ENCODE measurements around the gene ZNF607.
"Not testable (repeated sequence)": the region's sequence is repeated elsewhere in the genome, so short reads cannot be mapped to it uniquely, and the experiment has no call there.

The ZNF607 gene

DNA sequence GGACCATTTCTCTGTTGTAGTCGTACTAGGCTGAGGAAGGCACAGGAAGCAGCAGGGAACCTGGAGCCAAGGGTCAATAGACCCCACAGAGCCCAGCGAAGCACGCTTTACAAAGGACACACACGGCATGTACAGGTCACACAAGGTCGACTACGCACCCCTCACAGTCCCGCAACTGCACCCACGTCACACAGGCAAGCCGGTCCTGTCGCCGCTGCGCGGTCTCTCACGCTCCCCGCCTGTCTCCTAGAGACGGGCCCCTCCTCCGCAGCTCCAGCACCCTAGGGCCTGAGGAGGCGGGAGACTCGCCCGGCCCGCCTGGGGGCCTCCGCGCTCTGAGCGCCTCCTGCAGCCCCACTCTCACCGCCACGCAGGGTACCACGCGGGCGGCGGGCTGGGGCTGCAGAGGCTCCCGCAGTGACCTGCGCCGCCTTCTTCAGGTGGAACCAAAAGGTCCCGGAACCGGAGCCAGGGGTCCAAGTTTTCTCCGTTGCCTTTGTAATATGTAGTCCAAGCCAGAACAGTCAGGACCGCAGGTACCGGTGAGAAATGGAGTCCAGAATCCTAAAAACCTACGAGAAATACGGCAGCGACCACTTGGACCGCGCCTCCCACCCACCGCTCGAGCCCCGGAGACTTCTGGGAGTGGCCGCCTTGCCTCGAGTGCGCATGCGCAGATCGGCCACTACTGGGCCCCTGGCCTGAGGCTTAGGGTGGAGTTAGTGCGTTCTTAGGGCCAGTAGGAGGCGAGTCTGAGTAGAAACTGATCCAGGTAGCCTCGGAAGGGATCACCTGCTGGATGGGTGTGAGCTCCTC lies at the start of gene ZNF607:
TSS of gene ZNF607 (minus strand) at position 651 of the 816 bp plus-strand sequence. CDS start 8,143 bp downstream, outside the sequence.
- DNase-seq (ENCODE audit: low read depth): peak; percentile 79

DNA sequence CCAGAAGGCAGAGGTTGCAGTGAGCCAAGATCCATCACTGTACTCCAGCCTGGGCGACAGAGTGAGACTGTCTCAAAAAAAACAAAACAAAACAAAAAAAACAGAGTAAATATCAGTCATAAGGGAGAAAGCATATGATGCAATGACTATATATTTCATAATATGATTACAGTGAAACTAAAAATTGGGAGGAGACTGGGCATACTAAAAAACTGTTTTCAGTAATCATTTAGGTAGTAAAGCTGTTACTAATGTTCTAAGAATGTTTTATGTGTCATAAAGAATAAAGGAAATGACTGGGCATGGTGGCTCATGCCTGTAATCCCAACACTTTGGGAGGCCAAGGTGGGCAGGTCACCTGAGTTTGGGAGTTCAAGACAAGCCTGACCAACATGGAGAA lies 43.9 kb upstream of the ZNF607 start:
- DNase-seq (ENCODE audit: low read depth): no peak

DNA sequence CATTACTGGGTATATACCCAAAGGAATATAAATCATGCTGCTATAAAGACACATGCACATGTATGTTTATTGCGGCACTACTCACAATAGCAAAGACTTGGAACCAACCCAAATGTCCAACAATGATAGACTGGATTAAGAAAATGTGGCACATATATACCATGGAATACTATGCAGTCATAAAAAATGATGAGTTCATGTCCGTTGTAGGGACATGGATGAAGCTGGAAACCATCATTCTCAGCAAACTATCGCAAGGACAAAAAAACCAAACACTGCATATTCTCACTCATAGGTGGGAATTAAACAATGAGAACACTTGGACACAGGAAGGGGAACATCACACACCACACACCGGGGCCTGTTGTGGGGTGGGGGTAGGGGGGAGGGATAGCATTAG lies 38.1 kb upstream of the ZNF607 start:
- not testable (repeated sequence) for DNase-seq (ENCODE audit: low read depth)

DNA sequence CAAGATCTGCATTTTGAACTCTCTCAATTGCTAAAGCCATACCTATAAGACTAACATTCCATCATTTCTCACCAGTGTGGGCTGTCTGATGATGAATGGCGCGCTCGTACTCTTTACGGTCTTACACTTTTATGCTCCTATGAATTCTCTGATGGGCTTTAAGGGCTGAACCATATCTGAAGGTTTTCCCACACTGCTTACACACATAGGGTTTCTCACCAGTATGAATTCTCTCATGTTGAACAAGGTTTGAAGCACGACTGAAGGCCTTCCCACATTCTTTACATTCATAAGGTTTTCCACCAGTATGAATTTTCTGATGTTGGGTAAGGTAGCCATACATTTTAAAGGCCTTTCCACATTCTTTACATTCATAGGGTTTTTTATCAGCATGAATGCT lies 18.8 kb upstream of the ZNF607 start:
- no peak for DNase-seq (ENCODE audit: low read depth)

DNA sequence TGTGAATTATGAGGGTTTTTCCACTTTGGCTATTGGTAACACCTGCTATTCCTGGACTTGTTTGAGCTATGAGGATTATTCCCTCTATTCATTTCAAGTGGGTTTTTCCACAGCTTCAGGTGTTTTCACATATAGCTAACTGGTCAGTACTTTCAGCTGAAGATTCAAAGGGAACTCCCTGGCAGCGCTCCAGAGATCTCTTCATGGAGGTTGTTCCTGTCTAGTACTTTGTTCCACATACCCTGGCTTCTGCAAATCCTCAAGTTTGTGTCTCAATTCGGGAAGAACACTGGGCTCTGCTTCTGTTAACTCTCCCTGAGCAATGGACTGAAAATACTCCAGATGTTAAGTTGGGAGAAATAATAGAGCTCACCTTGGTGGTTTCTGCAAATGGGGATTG lies 5.6 kb upstream of the ZNF607 start:
- DNase-seq (ENCODE audit: low read depth): no peak

DNA sequence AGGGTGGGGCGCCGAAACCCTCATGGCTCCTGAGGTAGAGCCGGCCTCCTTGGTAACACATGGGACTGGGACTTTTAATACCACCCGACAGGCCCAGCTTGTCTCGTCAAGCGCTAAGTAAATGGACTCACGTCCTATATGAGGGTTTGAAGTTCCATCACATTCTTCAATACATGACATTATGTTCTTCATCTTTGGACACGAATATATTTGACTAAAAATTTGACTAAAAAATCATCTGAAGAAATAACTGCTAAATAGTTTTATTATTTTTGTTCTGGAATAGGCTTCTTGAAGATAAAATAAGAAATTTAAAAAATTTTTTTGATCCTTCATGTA lies 335 bp upstream of the ZNF607 start:
- no peak for DNase-seq (ENCODE audit: low read depth)

DNA sequence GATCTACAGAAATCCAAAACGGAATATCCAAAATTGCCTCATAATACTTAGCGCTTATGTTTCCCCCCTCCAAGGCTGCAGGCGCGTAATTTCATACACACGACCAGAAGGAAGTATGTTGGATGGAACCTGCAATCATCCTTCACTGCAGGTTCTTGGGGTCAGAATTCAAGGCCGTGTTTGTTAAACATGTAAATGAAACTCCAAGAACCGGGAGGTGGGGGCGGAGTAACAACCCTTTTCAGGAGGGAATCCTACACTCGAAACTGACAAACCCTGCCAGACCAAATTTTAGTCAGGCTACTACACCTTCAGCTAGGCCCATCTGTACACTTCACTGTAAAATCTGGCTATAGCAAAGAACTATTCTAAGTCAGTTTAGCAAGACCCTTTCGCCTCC lies 1.3 kb downstream of the ZNF607 start:
- DNase-seq (ENCODE audit: low read depth): no peak

DNA sequence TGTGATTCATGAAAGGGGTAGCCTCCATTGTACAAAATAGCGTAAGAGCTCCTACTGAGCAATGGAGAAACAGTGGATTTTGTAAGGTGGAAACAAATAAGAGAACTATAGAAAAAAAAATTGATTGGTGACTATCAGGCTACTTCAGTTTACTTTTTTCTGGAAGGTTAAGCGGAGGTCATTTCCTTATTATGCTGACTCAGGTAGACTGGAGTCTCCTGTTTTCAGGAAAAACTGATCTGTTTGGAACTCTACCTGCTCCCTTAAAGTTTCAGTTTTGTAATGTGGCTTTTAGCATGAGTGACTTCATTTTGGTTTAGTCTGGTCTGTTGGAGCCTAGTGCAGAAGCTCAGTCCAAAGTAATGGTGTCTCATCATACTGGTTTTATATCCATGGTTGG lies 3.4 kb downstream of the ZNF607 start:
- no peak for DNase-seq (ENCODE audit: low read depth)

DNA sequence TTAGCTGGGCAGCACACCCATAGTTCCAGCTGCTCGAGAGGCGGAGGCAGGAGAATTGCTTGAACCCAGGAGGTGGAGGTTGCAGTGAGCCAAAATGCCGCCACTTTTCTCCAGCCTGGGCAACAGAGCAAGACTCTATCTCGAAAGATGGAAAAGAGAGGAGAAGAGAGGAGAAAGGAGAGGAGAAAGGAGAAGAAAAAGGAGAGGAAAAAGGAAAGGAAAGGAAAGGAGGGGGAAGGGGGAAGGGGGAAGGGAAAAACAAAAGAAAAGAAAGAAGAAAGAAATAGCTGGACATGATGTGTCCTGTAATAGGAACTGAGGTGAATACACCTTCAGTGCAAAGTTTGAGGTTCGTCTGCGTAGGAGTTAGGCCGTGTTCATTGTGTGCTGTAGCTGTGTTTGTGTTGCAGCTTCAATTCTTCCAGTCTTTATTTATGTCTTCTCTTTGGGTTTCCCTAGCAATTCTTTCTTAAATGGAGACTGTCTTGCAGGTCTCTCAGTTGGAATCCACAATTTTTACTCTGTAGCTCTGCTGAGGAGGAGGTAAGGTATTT lies 13.4 kb downstream of the ZNF607 start:
- no peak for DNase-seq (ENCODE audit: low read depth)

DNA sequence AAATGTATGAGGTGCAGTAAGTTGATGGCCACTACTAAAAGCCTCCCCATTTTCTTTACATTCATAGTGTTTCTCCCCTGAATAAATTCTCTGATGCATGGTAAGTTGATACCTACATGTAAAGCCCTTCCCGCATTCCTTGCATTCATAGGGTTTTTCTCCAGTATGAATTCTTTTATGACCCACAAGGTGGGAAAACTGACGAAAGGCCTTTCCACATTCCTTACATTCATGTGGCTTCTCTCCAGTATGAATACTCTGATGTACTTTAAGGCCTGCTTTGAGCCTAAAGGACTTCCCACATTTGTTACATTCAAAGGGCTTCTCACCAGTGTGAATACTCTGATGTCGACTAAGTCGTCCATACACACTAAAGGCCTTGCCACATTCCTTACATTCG lies 20.5 kb downstream of the ZNF607 start:
- no peak for DNase-seq (ENCODE audit: low read depth)

DNA sequence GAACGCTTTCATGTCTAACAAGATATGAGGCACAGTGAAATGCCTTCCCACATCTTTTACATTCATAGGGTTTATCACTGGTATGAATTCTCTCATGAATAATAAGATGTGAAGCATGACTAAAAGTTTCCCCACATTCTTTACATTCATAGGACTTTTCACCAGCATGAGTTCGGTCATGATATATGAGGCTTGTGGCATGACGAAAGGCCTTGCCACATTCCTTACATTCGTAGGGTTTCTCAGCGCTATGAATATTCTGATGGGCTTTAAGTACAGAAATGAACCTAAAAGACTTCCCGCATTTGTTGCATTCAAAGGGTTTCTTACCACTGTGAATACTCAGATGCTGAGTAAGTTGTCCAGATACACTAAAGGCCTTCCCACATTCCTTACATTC lies 21.3 kb downstream of the ZNF607 start:
- DNase-seq (ENCODE audit: low read depth): no peak

DNA sequence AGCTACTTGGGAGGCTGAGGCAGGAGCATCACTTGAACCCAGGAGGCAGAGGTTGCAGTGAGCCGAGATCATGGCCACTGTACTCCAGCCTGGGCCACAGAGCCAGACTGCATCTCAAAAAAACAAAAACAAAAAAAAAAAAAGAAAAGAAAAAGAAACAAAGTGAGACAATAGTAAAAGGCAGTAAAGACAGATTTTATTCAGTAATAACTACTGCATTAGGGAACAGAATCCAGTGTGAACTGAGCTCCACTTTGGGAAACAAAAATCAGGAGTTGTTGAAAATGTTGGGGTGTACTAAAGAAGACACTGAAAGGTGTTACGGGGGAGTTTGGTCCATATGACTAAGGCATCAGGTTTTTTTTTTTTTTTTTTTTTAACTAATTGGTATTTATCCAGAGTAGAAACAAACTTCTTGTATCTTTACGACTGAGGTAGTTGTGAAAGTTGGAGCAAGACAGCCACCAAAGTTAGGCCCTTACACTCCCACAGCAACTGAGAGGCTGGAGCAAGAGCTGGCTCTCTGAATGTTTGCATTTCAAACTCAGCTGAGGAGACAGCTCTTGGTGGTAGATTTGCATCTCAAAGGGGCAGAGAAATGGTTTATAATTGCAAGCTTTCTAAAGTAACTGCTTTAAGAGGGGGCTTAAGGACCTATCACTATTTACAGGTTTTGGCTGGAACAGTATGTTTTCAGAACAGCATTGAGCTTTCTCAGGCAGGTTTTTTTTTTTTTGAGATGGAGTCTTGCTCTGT lies 24.2 kb downstream of the ZNF607 start:
- no peak for DNase-seq (ENCODE audit: low read depth)

DNA sequence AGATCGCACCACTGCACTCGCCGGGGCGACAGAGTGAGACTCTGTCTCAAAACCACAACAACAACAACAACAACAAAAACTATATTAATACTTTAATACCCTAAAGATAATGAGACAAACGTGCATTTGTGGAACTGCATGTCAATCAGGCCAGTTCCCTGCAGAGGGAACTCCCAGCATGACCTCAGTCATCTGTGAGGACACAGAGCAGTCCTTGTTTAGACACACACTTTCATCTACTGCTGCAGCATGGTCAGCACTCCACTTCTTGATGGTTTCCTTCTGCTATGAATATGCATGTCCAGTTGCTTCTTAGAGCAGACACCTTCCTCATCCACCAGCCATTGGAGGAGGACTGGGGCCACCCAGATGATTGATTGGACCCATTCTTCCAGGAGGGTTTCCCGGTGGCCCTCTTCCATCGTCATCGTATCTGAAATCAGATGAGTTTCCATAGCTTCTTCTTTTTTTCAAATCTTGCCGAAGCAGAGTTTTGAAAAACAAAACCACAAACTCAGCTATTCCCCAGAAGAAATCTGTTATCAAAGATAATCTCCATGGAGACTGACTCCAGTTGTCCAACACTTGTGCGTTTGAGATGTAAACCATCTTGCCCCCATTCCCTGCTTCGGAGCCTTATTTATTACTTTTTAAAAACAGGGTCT lies 26.5 kb downstream of the ZNF607 start:
- DNase-seq (ENCODE audit: low read depth): no peak

DNA sequence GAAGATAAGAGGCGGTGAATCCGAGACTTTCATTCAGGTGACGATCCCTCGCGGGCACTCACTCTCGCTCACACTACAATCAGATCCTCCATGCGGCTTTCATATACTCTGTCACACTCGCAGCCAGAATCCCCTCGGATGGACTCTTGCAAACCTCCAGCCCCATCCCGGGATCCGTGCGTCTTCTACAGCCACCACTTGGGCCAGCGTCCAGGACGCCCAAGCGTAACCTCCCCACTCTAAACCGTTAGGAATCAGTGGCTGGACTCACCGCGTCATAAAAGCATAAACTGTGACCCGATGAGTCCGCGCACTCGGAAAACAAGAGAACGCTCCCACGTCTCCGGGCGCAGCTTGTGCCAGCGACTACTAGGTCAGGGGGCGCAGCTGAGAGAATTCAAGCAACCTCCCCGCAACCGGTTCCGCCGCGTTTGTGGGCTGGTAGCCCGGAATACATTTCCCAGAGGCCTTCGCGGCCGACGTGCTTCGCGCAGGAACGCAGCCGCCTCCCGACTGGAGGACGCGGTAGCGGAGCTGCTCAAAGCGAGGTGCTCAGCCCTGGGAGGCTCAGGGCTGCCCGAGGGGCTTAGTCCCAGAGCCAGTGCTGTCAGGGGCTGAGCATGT lies 27.6 kb downstream of the ZNF607 start:
- DNase-seq (ENCODE audit: low read depth): peak; percentile 77

DNA sequence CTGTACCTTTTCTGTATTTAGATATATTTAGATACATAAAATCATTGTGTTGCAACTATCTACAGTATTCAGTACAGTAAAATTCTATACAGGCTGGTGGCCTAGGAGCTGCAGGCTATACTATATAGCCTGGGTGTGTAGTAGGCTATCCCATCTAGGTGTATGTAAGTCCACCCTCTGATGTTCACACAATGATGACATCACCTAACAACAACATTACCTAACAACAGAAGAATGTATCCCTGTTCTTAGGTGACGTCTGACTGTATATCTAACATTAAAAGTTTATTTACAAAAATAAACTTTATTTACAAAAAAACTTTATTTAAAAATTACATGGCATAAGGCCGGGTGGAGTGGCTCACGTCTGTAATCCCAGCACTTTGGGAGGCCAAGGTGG lies 36.0 kb downstream of the ZNF607 start:
- no peak for DNase-seq (ENCODE audit: low read depth)

DNA sequence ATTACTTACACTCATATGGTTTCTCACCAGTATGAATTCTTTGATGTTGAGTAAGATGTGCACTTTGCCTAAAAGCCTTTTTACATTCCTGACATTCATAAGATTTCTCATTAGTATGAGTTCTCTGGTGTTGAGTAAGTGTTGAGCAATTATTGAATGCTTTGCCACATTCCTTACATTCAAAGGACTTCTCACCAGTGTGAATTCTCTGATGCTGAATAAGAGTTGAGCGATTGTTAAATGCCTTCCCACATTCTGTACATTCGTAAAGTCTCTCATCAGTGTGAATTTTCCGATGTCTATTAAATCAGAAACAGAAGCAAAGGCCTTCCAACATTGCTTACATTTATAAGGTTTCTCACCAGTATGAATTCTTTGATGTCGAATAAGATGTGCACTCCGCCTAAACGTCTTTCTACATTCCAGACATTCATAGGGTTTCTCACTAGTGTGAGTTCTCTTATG lies 50.1 kb downstream of the ZNF607 start:
- DNase-seq (ENCODE audit: low read depth): no peak

DNA sequence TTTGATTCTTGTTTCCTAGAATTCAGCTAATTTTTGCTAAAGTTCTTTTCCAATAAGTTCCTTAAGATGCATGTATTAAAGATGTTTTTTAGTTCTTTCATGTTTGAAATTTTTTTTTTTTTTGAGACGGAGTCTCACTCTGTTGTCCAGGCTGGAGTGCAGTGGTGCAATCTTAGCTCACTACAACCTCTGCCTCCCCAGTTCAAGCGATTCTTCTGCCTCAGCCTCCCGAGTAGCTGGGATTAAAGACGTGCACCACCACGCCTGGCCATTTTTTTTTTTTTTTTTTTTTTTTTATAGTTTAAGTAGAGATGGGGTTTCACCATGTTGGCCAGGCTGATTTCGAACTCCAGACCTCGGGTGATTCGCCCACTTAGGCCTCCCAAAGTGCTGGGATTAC lies 62.4 kb downstream of the ZNF607 start:
- DNase-seq (ENCODE audit: low read depth): not testable (repeated sequence)

DNA sequence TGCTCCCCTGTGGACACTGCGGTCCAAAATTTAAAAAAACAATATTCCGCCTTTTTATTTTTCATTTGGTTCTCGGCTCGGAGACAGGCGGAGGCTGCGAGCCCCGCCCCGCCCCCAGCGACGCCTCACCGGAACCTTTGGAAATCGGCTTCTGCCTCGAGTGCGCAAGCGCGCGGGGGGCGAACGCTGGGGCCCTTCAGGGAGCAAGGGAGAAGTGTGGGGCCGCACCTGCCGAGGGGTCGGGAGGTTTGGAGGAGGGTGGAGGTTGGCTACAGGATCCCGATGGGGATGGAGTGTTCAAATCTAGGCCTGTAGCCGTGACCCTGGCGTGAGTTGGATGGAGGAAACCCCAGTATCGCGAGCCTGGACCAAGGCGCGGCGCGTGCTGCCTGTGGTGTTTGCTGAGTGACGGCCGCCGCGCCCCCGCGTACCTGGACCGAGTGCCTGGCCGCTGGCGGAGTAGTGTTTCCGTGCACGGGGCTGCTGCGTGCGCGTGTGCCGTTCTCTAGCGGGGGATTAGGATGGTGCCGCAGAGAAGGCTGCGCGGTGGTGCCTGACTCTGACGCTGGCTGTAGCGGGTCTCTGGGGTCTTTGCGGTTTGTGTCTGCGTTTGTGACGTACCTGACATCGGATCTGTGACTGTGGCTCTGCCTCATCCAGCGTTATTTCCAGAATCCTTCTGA lies 63.7 kb downstream of the ZNF607 start:
- DNase-seq (ENCODE audit: low read depth): peak; percentile 80

DNA sequence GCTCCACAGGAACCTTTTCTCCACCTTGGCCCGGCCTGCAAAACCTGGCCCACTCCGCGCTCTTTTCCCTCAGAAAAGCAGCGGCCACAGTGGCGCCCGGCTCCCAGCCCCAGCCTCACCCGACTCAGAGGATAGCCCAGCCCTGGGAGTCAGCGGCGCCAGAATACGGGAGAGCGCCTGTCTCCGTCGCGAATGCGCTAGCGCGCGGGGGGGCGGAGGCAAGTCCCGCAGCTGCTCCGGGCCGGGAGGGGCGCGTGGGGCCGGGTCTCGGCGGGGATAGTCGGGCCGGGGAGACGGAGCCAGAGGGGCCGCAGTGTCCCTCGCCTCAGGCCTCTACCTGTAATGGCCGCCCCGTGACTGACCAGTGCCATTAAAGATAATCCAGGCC lies 64.3 kb downstream of the ZNF607 start, which contains the start of gene ZFP30:
TSS of gene ZFP30 (minus strand) at position 165 of the 388 bp plus-strand sequence. CDS start 7,643 bp downstream, outside the sequence.
- DNase-seq (ENCODE audit: low read depth): peak; percentile 66

DNA sequence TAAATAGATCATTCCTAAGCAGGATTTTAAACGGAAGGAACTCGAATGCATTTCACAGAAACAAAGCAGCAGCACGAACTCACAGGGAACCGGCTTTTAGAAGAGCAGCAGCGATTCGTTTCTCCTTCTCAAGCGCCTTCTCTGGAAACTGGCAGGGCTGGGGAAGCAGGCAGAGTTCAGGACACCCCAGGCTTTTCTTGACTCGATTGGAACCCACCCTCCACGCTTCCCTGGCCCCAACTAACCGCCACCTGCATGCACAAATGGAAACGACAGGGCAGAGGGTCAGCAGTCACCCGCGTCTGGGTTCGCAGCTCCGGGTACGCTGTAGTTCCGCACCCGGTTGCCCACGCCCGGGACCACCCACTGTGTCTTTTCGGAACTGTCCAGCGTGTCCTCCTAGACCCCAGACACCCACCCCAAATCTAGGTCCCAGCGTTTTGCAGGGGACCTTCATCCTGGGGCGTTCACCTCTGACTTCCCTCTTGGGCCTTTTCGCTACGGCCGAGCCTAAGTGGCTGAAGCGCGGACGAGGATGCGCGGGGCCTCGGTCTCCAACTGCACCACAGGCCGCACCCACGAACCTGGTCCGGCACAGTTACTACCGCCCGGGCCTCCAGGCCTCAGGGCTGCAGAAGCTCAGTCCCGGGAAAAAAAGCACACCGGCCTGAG lies 64.8 kb downstream of the ZNF607 start:
- peak; percentile 8 for DNase-seq (ENCODE audit: low read depth)

DNA sequence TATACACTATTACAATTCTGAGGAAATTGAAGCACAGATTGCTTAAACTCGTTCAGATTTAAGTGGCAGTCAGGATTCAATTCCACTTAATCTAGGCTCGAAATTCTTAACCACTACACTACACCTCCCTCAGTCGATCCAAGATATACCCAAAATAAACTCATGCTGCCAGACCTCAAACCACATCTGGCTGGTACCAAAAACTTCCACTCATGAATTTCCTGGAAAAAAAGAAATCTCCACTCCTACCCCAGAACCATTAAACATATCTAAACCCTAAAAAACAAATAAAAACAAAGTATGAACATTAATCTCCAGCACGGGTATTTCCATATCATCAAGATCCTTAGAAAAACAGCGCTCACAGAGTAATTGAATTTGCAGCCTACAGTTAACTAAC lies 65.4 kb downstream of the ZNF607 start:
- DNase-seq (ENCODE audit: low read depth): no peak
